ENCODE results near the gene SYT3. TPM values are rescaled to one million over a fixed set of nuclear protein-coding genes. Genes with fewer than 3 reads are reported as not detected.

SYT3 gene
- total and polyA plus RNA-seq, 4 donors: 10.0 to 84.1 (median 49.3) TPM

- Histone ChIP-seq H3K9me3 (ENCODE audit: control insufficient read depth, insufficient read depth, low read length) (no peaks in the 10 kb centered on the region), H3K4me3 (ENCODE audit: low read depth, low read length) (no peak overlapping the region), H3K4me1 (ENCODE audit: control insufficient read depth, insufficient read depth, low read length) (peaks cover 7% of the 10 kb centered on the region), H3K27me3 (ENCODE audit: control insufficient read depth, insufficient read depth, low read length) (peaks cover 25% of the 10 kb centered on the region), H3K36me3 (ENCODE audit: control insufficient read depth, insufficient read depth, low read length) (peaks cover 36% of the 10 kb centered on the region), H3K27ac (ENCODE audit: low read depth, low read length) (no peak overlapping the region)
- WGBS (ENCODE audit: insufficient coverage): 49% methylated on average over 5 of the region's 5 CpGs
- no peak for DNase-seq (ENCODE audit: low read depth in 4 of 6, low spot score in 6 of 6)
Observed at GRCh38 chr19:50670102-50670380, 30.4 kb upstream of the SYT3 start.

GRCh38 chr19:50669302-50670101 is 29.8 kb upstream of the SYT3 start:
- H3K9me3 ChIP-seq (ENCODE audit: control insufficient read depth, insufficient read depth, low read length): no peaks in the 10 kb centered on the region
- H3K36me3 ChIP-seq (ENCODE audit: control insufficient read depth, insufficient read depth, low read length): peaks cover 40% of the 10 kb centered on the region
- H3K27me3 ChIP-seq (ENCODE audit: control insufficient read depth, insufficient read depth, low read length): peaks cover 25% of the 10 kb centered on the region
- no peak overlapping the region for H3K4me3 ChIP-seq (ENCODE audit: low read depth, low read length)
- no peak overlapping the region for H3K27ac ChIP-seq (ENCODE audit: low read depth, low read length)
- peak in 2 of 6 donors; percentile 45 to 74 for DNase-seq (ENCODE audit: low read depth in 4 of 6, low spot score in 6 of 6)
- 44% methylated on average over 20 of the region's 23 CpGs for WGBS (ENCODE audit: insufficient coverage)
- peaks cover 7% of the 10 kb centered on the region for H3K4me1 ChIP-seq (ENCODE audit: control insufficient read depth, insufficient read depth, low read length)

- no peak overlapping the region for H3K4me3 ChIP-seq (ENCODE audit: low read depth, low read length)
- H3K4me1 ChIP-seq (ENCODE audit: control insufficient read depth, insufficient read depth, low read length): peaks cover 7% of the 10 kb centered on the region
- H3K27me3 ChIP-seq (ENCODE audit: control insufficient read depth, insufficient read depth, low read length): peaks cover 25% of the 10 kb centered on the region
- no peak for DNase-seq (ENCODE audit: low read depth in 4 of 6, low spot score in 6 of 6)
- WGBS (ENCODE audit: insufficient coverage): 45% methylated on average over 8 of the region's 20 CpGs
- H3K27ac ChIP-seq (ENCODE audit: low read depth, low read length): no peak overlapping the region
- H3K9me3 ChIP-seq (ENCODE audit: control insufficient read depth, insufficient read depth, low read length): no peaks in the 10 kb centered on the region
- peaks cover 40% of the 10 kb centered on the region for H3K36me3 ChIP-seq (ENCODE audit: control insufficient read depth, insufficient read depth, low read length)
Observed at GRCh38 chr19:50668879-50669278, 29.2 kb upstream of the SYT3 start.

GRCh38 chr19:50668416-50668815 is 28.7 kb upstream of the SYT3 start:
- Histone ChIP-seq H3K9me3 (ENCODE audit: control insufficient read depth, insufficient read depth, low read length) (no peaks in the 10 kb centered on the region), H3K27ac (ENCODE audit: low read depth, low read length) (no peak overlapping the region), H3K4me1 (ENCODE audit: control insufficient read depth, insufficient read depth, low read length) (peaks cover 7% of the 10 kb centered on the region), H3K4me3 (ENCODE audit: low read depth, low read length) (no peak overlapping the region), H3K27me3 (ENCODE audit: control insufficient read depth, insufficient read depth, low read length) (peaks cover 25% of the 10 kb centered on the region), H3K36me3 (ENCODE audit: control insufficient read depth, insufficient read depth, low read length) (peaks cover 37% of the 10 kb centered on the region)
- 8% methylated on average over 47 of the region's 49 CpGs for WGBS (ENCODE audit: insufficient coverage)
- DNase-seq (ENCODE audit: low read depth in 4 of 6, low spot score in 6 of 6): no peak

GRCh38 chr19:50667759-50668231 is 28.1 kb upstream of the SYT3 start:
- Histone ChIP-seq H3K27me3 (ENCODE audit: control insufficient read depth, insufficient read depth, low read length) (peaks cover 25% of the 10 kb centered on the region), H3K36me3 (ENCODE audit: control insufficient read depth, insufficient read depth, low read length) (peaks cover 37% of the 10 kb centered on the region), H3K4me1 (ENCODE audit: control insufficient read depth, insufficient read depth, low read length) (peaks cover 7% of the 10 kb centered on the region), H3K9me3 (ENCODE audit: control insufficient read depth, insufficient read depth, low read length) (no peaks in the 10 kb centered on the region), H3K27ac (ENCODE audit: low read depth, low read length) (no peak overlapping the region), H3K4me3 (ENCODE audit: low read depth, low read length) (no peak overlapping the region)
- no peak for DNase-seq (ENCODE audit: low read depth in 4 of 6, low spot score in 6 of 6)
- WGBS (ENCODE audit: insufficient coverage): 11% methylated on average over 58 of the region's 58 CpGs

GRCh38 chr19:50667177-50667758 is 27.6 kb upstream of the SYT3 start:
- no peak for DNase-seq (ENCODE audit: low read depth in 4 of 6, low spot score in 6 of 6)
- Histone ChIP-seq H3K27ac (ENCODE audit: low read depth, low read length) (no peak overlapping the region), H3K9me3 (ENCODE audit: control insufficient read depth, insufficient read depth, low read length) (no peaks in the 10 kb centered on the region), H3K27me3 (ENCODE audit: control insufficient read depth, insufficient read depth, low read length) (peaks cover 23% of the 10 kb centered on the region), H3K4me3 (ENCODE audit: low read depth, low read length) (no peak overlapping the region), H3K36me3 (ENCODE audit: control insufficient read depth, insufficient read depth, low read length) (peaks cover 41% of the 10 kb centered on the region), H3K4me1 (ENCODE audit: control insufficient read depth, insufficient read depth, low read length) (peaks cover 7% of the 10 kb centered on the region)
- WGBS (ENCODE audit: insufficient coverage): 10% methylated on average over 53 of the region's 56 CpGs

- DNase-seq (ENCODE audit: low read depth in 4 of 6, low spot score in 6 of 6): no peak
- WGBS (ENCODE audit: insufficient coverage): 26% methylated on average over 47 of the region's 47 CpGs
- peaks cover 7% of the 10 kb centered on the region for H3K4me1 ChIP-seq (ENCODE audit: control insufficient read depth, insufficient read depth, low read length)
- H3K27ac ChIP-seq (ENCODE audit: low read depth, low read length): no peak overlapping the region
- no peaks in the 10 kb centered on the region for H3K9me3 ChIP-seq (ENCODE audit: control insufficient read depth, insufficient read depth, low read length)
- no peak overlapping the region for H3K4me3 ChIP-seq (ENCODE audit: low read depth, low read length)
- H3K27me3 ChIP-seq (ENCODE audit: control insufficient read depth, insufficient read depth, low read length): peaks cover 25% of the 10 kb centered on the region
- H3K36me3 ChIP-seq (ENCODE audit: control insufficient read depth, insufficient read depth, low read length): peaks cover 42% of the 10 kb centered on the region
Observed at GRCh38 chr19:50666346-50667176, 26.9 kb upstream of the SYT3 start.

- no peak overlapping the region for H3K27ac ChIP-seq (ENCODE audit: low read depth, low read length)
- no peak overlapping the region for H3K4me3 ChIP-seq (ENCODE audit: low read depth, low read length)
- DNase-seq (ENCODE audit: low read depth in 4 of 6, low spot score in 6 of 6): no peak
- peaks cover 25% of the 10 kb centered on the region for H3K27me3 ChIP-seq (ENCODE audit: control insufficient read depth, insufficient read depth, low read length)
- peaks cover 15% of the 10 kb centered on the region for H3K4me1 ChIP-seq (ENCODE audit: control insufficient read depth, insufficient read depth, low read length)
- H3K36me3 ChIP-seq (ENCODE audit: control insufficient read depth, insufficient read depth, low read length): peaks cover 45% of the 10 kb centered on the region
- 91% methylated on average over 5 of the region's 6 CpGs for WGBS (ENCODE audit: insufficient coverage)
- H3K9me3 ChIP-seq (ENCODE audit: control insufficient read depth, insufficient read depth, low read length): no peaks in the 10 kb centered on the region
Observed at GRCh38 chr19:50664204-50664603, 24.5 kb upstream of the SYT3 start.

GRCh38 chr19:50663482-50663790 is 23.8 kb upstream of the SYT3 start:
- H3K27me3 ChIP-seq (ENCODE audit: control insufficient read depth, insufficient read depth, low read length): peaks cover 22% of the 10 kb centered on the region

More at GRCh38 chr19:50663482-50663790, 23.8 kb upstream of the SYT3 start:
- DNase-seq (ENCODE audit: low read depth in 4 of 6, low spot score in 6 of 6): no peak
- no peaks in the 10 kb centered on the region for H3K9me3 ChIP-seq (ENCODE audit: control insufficient read depth, insufficient read depth, low read length)
- WGBS (ENCODE audit: insufficient coverage): no CpG with 5 or more reads among the region's 1 CpG
- H3K36me3 ChIP-seq (ENCODE audit: control insufficient read depth, insufficient read depth, low read length): peaks cover 42% of the 10 kb centered on the region
- no peak overlapping the region for H3K4me3 ChIP-seq (ENCODE audit: low read depth, low read length)
- peaks cover 21% of the 10 kb centered on the region for H3K4me1 ChIP-seq (ENCODE audit: control insufficient read depth, insufficient read depth, low read length)
- no peak overlapping the region for H3K27ac ChIP-seq (ENCODE audit: low read depth, low read length)
